ENCODE measurements around the gene LCAT.

GRCh38 chr16:67914758-67915495, 29.0 kb downstream of the LCAT start:
- TF ChIP-seq CTCF (IDR thresholded peaks at IDR 0.05) (no peak), POLR2A (IDR thresholded peaks at IDR 0.05) (no peak)
